HUES48 (cell line): ENCODE measurements around the gene FMO3.

Experiments used
- H3K27ac ChIP-seq: one replicate; pipeline ENCODE4 v1.7.0; 2013; ENCODE audit warnings: low read depth, low read length, inconsistent platforms
- H3K27me3 ChIP-seq: 2 replicates; pipeline ENCODE4 v1.6.1; 2013; ENCODE audit warnings: mild to moderate bottlenecking, low read length; ENCODE audit not compliant: control insufficient read depth, insufficient read depth
- H3K36me3 ChIP-seq: 2 replicates; pipeline ENCODE4 v1.6.1; 2013; ENCODE audit warnings: low read length; ENCODE audit not compliant: control insufficient read depth, insufficient read depth
- H3K4me1 ChIP-seq: 2 replicates; pipeline ENCODE4 v1.6.1; 2013; ENCODE audit warnings: mild to moderate bottlenecking, low read length; ENCODE audit not compliant: control insufficient read depth, insufficient read depth
- H3K4me3 ChIP-seq: 2 replicates; pipeline ENCODE4 v1.5.1; 2013; ENCODE audit warnings: mild to moderate bottlenecking, low read depth, low read length
- H3K9ac ChIP-seq: 2 replicates; pipeline ENCODE4 v1.6.1; 2013; ENCODE audit warnings: mild to moderate bottlenecking, low read depth, low read length, moderate library complexity
- H3K9me3 ChIP-seq: 2 replicates; pipeline ENCODE4 v1.6.1; 2013; ENCODE audit warnings: low read length; ENCODE audit not compliant: control insufficient read depth, insufficient read depth

FMO3 gene

GRCh38 chr1:171084091-171084490, 6.6 kb upstream of the FMO3 start:
- no peak overlapping the region for H3K4me3 ChIP-seq
- H3K4me1 ChIP-seq, result 0 out of 2 replicates have a peak, but pooled peaks cover 3% of the 10 kb centered on the region
- no peaks in the 10 kb centered on the region for H3K9me3 ChIP-seq
- no peak overlapping the region for H3K9ac ChIP-seq
- no peaks in the 10 kb centered on the region for H3K36me3 ChIP-seq
- H3K27ac ChIP-seq, result no peak overlapping the region
- H3K27me3 ChIP-seq, result no peaks in the 10 kb centered on the region

GRCh38 chr1:171084870-171085269, 5.8 kb upstream of the FMO3 start:
- H3K36me3 ChIP-seq, result no peaks in the 10 kb centered on the region
- no peaks in the 10 kb centered on the region for H3K9me3 ChIP-seq
- no peak overlapping the region for H3K4me3 ChIP-seq
- H3K9ac ChIP-seq, result no peak overlapping the region
- H3K4me1 ChIP-seq, result 0 out of 2 replicates have a peak, but pooled peaks cover 3% of the 10 kb centered on the region
- no peaks in the 10 kb centered on the region for H3K27me3 ChIP-seq
- no peak overlapping the region for H3K27ac ChIP-seq

GRCh38 chr1:171087896-171088295, 2.8 kb upstream of the FMO3 start:
- no peaks in the 10 kb centered on the region for H3K4me1 ChIP-seq
- no peak overlapping the region for H3K9ac ChIP-seq
- no peaks in the 10 kb centered on the region for H3K36me3 ChIP-seq
- no peaks in the 10 kb centered on the region for H3K27me3 ChIP-seq
- H3K4me3 ChIP-seq, result no peak overlapping the region
- no peaks in the 10 kb centered on the region for H3K9me3 ChIP-seq
- H3K27ac ChIP-seq, result no peak overlapping the region

GRCh38 chr1:171103862-171104261, 13.2 kb downstream of the FMO3 start:
- Histone ChIP-seq H3K9me3 (no peaks in the 10 kb centered on the region), H3K27me3 (no peaks in the 10 kb centered on the region), H3K4me3 (no peak overlapping the region), H3K4me1 (no peaks in the 10 kb centered on the region), H3K36me3 (no peaks in the 10 kb centered on the region), H3K9ac (no peak overlapping the region), H3K27ac (no peak overlapping the region)

- H3K4me3 ChIP-seq, result no peak overlapping the region
- no peaks in the 10 kb centered on the region for H3K27me3 ChIP-seq
- peaks cover 5% of the 10 kb centered on the region for H3K4me1 ChIP-seq
- no peaks in the 10 kb centered on the region for H3K36me3 ChIP-seq
- H3K9ac ChIP-seq, result no peak overlapping the region
- no peak overlapping the region for H3K27ac ChIP-seq
- H3K9me3 ChIP-seq, result no peaks in the 10 kb centered on the region
These were observed 16.7 kb downstream of the FMO3 start for GRCh38 chr1:171107262-171107940.

- H3K4me3 ChIP-seq, result no peak overlapping the region
- H3K36me3 ChIP-seq, result no peaks in the 10 kb centered on the region
- peaks cover 5% of the 10 kb centered on the region for H3K4me1 ChIP-seq
- no peak overlapping the region for H3K9ac ChIP-seq
- no peak overlapping the region for H3K27ac ChIP-seq
- no peaks in the 10 kb centered on the region for H3K9me3 ChIP-seq
- H3K27me3 ChIP-seq, result no peaks in the 10 kb centered on the region
These were observed 17.3 kb downstream of the FMO3 start for GRCh38 chr1:171107969-171108368.

GRCh38 chr1:171109966-171110365, 19.3 kb downstream of the FMO3 start:
- Histone ChIP-seq H3K36me3 (no peaks in the 10 kb centered on the region), H3K4me1 (peaks cover 5% of the 10 kb centered on the region), H3K27me3 (no peaks in the 10 kb centered on the region), H3K9ac (no peak overlapping the region), H3K4me3 (no peak overlapping the region), H3K27ac (no peak overlapping the region), H3K9me3 (no peaks in the 10 kb centered on the region)

GRCh38 chr1:171110621-171111326, 20.1 kb downstream of the FMO3 start:
- Histone ChIP-seq H3K9ac (no peak overlapping the region), H3K27me3 (no peaks in the 10 kb centered on the region), H3K9me3 (no peaks in the 10 kb centered on the region), H3K4me1 (peaks cover 5% of the 10 kb centered on the region), H3K27ac (no peak overlapping the region), H3K36me3 (no peaks in the 10 kb centered on the region), H3K4me3 (no peak overlapping the region)

- H3K4me1 ChIP-seq, result peaks cover 5% of the 10 kb centered on the region
- no peak overlapping the region for H3K9ac ChIP-seq
- no peaks in the 10 kb centered on the region for H3K9me3 ChIP-seq
- H3K27ac ChIP-seq, result no peak overlapping the region
- H3K27me3 ChIP-seq, result no peaks in the 10 kb centered on the region
- no peak overlapping the region for H3K4me3 ChIP-seq
- H3K36me3 ChIP-seq, result no peaks in the 10 kb centered on the region
These were observed 21.4 kb downstream of the FMO3 start for GRCh38 chr1:171112119-171112518.

- Histone ChIP-seq H3K27me3 (no peaks in the 10 kb centered on the region), H3K4me1 (peaks cover 5% of the 10 kb centered on the region), H3K9me3 (no peaks in the 10 kb centered on the region), H3K27ac (no peak overlapping the region), H3K9ac (no peak overlapping the region), H3K36me3 (no peaks in the 10 kb centered on the region), H3K4me3 (no peak overlapping the region)
These were observed 22.7 kb downstream of the FMO3 start for GRCh38 chr1:171113382-171113781.

- Histone ChIP-seq H3K27ac (no peak overlapping the region), H3K9ac (no peak overlapping the region), H3K4me3 (no peak overlapping the region), H3K4me1 (peaks cover 5% of the 10 kb centered on the region), H3K9me3 (no peaks in the 10 kb centered on the region), H3K36me3 (no peaks in the 10 kb centered on the region), H3K27me3 (no peaks in the 10 kb centered on the region)
These were observed 24.7 kb downstream of the FMO3 start for GRCh38 chr1:171115280-171115897.
